Measurements from ENCODE around the gene ACBD4. TPM values are rescaled to one million over a fixed set of nuclear protein-coding genes. Genes with fewer than 3 reads are reported as not detected.
A peak's percentile ranks its signal among the peaks of the same experiment; 100 is the strongest.

The ACBD4 gene
- total RNA-seq, 4 donors from 2014 or later, result 8.2 to 14.9 (median 10.1) TPM

DNA sequence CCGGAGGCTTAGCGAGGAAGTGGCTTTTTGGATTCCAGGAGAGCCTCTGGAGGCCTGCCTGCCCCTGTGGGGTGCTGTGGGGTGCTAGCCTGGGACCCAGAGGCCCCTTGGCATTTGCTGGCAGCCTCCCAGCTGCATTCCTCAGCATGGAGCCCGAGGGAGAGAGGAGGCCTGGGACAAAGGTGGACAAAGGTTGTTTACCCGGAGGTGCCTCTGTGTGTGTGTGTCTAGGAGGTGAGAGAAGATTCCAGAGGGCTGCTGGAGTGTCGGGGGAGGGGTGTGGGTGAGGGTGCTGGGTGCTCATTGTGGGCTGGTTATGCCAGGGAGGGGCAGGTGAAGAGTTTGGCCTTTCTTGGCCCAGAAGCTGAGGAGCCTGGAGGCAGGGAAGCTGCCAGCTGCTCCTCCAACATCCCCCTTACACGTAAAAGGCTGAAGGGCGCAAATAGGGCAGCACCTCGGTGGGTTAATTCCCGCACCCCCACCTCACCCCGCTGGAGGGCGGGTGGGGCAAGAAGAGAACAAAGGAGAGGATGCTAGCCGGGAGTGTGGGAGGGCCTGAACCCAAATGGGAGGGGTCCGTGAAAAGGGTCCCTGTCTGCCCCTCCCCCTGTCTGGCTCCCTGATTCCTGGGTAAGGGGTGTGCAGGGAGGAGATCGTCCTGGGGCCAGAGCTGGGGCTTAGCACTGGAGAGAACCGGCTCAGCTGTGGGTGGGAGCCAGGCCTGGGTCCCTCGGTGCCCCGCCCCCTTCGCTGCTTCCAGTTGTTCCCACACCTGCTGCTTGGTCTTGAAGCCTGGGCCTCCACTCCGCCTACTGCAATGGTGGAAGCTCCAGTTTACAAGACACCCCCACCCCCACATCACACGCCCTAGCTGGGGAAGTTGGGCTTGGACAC, 36.1 kb downstream of the ACBD4 start:
- intact Hi-C loops (cut with DNase I; ENCODE audit: low total_unique reads), result no loop called here
- no peak overlapping the region for H3K4me3 ChIP-seq (ENCODE audit: low read depth, poor library complexity, severe bottlenecking)
- TF ChIP-seq, protein P1, sequence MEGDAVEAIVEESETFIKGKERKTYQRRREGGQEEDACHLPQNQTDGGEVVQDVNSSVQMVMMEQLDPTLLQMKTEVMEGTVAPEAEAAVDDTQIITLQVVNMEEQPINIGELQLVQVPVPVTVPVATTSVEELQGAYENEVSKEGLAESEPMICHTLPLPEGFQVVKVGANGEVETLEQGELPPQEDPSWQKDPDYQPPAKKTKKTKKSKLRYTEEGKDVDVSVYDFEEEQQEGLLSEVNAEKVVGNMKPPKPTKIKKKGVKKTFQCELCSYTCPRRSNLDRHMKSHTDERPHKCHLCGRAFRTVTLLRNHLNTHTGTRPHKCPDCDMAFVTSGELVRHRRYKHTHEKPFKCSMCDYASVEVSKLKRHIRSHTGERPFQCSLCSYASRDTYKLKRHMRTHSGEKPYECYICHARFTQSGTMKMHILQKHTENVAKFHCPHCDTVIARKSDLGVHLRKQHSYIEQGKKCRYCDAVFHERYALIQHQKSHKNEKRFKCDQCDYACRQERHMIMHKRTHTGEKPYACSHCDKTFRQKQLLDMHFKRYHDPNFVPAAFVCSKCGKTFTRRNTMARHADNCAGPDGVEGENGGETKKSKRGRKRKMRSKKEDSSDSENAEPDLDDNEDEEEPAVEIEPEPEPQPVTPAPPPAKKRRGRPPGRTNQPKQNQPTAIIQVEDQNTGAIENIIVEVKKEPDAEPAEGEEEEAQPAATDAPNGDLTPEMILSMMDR (IDR thresholded peaks at IDR 0.05), result no peak
- no peak for TF ChIP-seq POLR2A (IDR thresholded peaks at IDR 0.05)
- peak; percentile 56 to 93 for DNase-seq (ENCODE audit: low spot score in 2 of 2)
- 19 to 20% methylated on average over 20 of the region's 20 CpGs for WGBS, 2 donors

DNA sequence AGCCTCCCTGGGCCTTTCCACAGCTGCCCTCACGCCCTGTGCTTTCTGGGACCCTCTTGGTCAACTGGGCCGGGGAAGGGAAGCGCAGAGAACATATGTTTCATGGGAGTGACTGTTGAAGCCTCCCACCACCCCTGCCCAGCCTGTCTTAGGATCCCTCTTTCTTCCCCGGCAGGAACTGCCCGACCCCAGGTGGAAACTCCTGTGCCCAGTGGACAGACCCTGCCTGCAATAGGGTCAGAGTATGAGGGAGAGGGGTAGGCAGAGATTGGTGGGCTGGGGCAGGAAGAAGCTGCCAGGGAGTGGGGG, 36.7 kb downstream of the ACBD4 start:
- TF ChIP-seq, protein P1 (IDR thresholded peaks at IDR 0.05), result no peak
- TF ChIP-seq POLR2A (IDR thresholded peaks at IDR 0.05), result no peak
- 16 to 31% methylated on average over 5 of the region's 5 CpGs for WGBS, 2 donors

DNA sequence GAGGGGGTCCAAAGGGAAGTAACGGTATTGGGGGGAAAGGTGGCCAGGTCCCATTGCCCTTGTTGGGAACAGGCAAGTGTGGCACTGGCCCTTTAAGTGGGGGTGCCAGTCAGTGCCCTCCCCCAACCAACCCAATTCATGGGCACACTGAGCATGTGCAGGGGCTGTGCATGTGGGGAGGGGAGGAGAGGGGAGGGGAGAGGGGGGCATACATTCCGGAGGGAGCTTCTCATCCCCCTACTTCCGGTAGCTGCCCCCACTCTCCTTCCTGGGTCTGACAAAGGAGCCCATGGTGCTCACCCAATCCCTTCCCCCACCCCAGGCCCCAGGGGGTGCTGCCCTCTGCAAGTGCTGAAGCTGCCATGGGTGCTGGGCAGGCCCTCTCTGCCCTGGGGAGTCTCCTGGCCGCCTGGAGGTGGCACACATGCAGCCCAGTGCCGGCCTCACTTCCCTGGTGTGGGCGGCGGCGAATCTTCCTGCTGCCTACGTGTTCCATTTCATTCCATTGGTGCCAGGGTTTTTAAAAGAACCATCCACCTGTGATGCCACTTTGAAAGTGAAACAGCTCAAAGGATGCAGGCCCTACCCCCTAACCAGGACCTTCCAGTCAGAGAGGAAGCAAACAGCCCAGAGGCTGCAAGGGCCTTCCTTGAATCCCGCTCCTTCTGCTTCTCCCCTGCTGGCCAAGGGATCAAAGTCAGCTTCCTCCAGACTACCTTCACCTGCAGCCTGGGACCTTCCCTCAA, 37.2 kb downstream of the ACBD4 start:
- peak; percentile 53 to 93 for DNase-seq (ENCODE audit: low spot score in 2 of 2)

More for the DNA sequence above, 36.7 kb downstream of the ACBD4 start:
- intact Hi-C loops (cut with DNase I; ENCODE audit: low total_unique reads), result no loop called here
- no peak for DNase-seq (ENCODE audit: low spot score in 2 of 2)
- H3K4me3 ChIP-seq (ENCODE audit: low read depth, poor library complexity, severe bottlenecking), result no peak overlapping the region

DNA sequence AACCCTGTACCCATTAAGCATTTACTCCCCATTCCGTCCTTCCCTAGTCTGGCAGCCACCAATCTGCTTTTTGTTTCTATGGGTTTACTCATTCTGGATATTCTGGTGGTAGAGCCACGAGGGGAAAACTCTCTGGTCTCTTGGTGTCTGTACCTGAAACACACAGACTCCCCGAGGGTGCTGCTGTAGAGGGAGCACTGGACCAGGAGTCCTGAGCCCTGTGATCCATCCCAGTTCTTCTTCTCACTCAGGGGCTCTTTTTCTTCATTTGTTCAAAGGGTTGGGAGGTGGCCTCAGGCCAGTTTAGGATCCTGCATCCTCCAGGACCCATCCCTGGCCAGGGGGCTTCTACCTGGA, 40.2 kb downstream of the ACBD4 start:
- DNase-seq (ENCODE audit: low spot score in 2 of 2), result no peak
- 72 to 74% methylated on average over 3 of the region's 3 CpGs for WGBS, 2 donors
- TF ChIP-seq, protein P1 (IDR thresholded peaks at IDR 0.05), result no peak
- no peak for TF ChIP-seq POLR2A (IDR thresholded peaks at IDR 0.05)
- intact Hi-C loops (cut with DNase I; ENCODE audit: low total_unique reads), result no loop called here
- no peak overlapping the region for H3K4me3 ChIP-seq (ENCODE audit: low read depth, poor library complexity, severe bottlenecking)

More for the DNA sequence above, 37.2 kb downstream of the ACBD4 start:
- TF ChIP-seq, protein P1 (IDR thresholded peaks at IDR 0.05), result no peak
- TF ChIP-seq POLR2A (IDR thresholded peaks at IDR 0.05), result no peak
- intact Hi-C loops (cut with DNase I; ENCODE audit: low total_unique reads), result no loop called here
- H3K4me3 ChIP-seq (ENCODE audit: low read depth, poor library complexity, severe bottlenecking), result no peak overlapping the region
- 11 to 13% methylated on average over 10 of the region's 10 CpGs for WGBS, 2 donors

DNA sequence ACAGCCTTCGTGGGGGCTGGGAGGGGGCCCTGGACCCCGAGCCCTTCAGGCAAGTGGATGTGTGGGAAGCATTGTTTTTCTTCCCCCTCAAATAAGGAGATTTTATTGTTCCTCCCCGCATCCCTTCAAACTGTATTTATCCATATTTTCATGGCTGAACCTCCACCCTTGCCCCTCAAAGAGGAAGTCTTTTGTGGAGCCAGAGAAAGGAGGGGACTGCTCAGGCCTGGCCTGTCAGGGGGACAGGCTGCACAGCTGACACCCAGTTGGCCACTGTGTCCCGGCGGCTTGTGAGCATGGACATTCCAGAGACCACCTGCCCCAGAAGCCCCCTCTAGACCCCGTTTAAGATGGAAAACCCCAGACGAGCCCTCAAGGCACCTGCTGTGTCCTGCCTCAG, 42.1 kb downstream of the ACBD4 start:
- TF ChIP-seq, protein P1 (IDR thresholded peaks at IDR 0.05), result no peak
- no peak for TF ChIP-seq POLR2A (IDR thresholded peaks at IDR 0.05)
- H3K4me3 ChIP-seq (ENCODE audit: low read depth, poor library complexity, severe bottlenecking), result no peak overlapping the region
- 83 to 86% methylated on average over 7 of the region's 7 CpGs for WGBS, 2 donors
- DNase-seq (ENCODE audit: low spot score in 2 of 2), result no peak
- intact Hi-C loops (cut with DNase I; ENCODE audit: low total_unique reads), result no loop called here
